ENCODE measurements around the gene ZNF532.
"Not testable (repeated sequence)": the region's sequence is repeated elsewhere in the genome, so short reads cannot be mapped to it uniquely, and the experiment has no call there.

Gene ZNF532

GRCh38 chr18:58853561-58853960, 11.1 kb upstream of the ZNF532 start:
- no peaks in the 10 kb centered on the region for H3K9me2 ChIP-seq (replicated peaks; ENCODE audit: low read depth, low read length)
- H3K9me3 ChIP-seq (ENCODE audit: insufficient read depth, low read depth, low read length) = no peaks in the 10 kb centered on the region
- H3K4me1 ChIP-seq (ENCODE audit: insufficient read depth, low read length, poor library complexity, severe bottlenecking) = no peaks in the 10 kb centered on the region
- TF ChIP-seq, protein P1, sequence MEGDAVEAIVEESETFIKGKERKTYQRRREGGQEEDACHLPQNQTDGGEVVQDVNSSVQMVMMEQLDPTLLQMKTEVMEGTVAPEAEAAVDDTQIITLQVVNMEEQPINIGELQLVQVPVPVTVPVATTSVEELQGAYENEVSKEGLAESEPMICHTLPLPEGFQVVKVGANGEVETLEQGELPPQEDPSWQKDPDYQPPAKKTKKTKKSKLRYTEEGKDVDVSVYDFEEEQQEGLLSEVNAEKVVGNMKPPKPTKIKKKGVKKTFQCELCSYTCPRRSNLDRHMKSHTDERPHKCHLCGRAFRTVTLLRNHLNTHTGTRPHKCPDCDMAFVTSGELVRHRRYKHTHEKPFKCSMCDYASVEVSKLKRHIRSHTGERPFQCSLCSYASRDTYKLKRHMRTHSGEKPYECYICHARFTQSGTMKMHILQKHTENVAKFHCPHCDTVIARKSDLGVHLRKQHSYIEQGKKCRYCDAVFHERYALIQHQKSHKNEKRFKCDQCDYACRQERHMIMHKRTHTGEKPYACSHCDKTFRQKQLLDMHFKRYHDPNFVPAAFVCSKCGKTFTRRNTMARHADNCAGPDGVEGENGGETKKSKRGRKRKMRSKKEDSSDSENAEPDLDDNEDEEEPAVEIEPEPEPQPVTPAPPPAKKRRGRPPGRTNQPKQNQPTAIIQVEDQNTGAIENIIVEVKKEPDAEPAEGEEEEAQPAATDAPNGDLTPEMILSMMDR (conservative IDR thresholded peaks at IDR 0.05; ENCODE audit: low read length) = no peak
- no peak for TF ChIP-seq EZH2phosphoT487 (IDR thresholded peaks at IDR 0.05; ENCODE audit: borderline replicate concordance)
- no peak overlapping the region for H3K9ac ChIP-seq (ENCODE audit: low read depth, low read length, poor library complexity, severe bottlenecking)
- H3K4me3 ChIP-seq (ENCODE audit: low read length, poor library complexity, severe bottlenecking) = no peak overlapping the region
- H2AFZ ChIP-seq (ENCODE audit: low read length) = no peak overlapping the region
- H3K36me3 ChIP-seq (ENCODE audit: insufficient read depth, low read length) = no peaks in the 10 kb centered on the region
- H3F3A ChIP-seq (ENCODE audit: low read depth) = no peaks in the 10 kb centered on the region
- no peaks in the 10 kb centered on the region for H4K20me1 ChIP-seq (ENCODE audit: insufficient read depth, low read length, poor library complexity, severe bottlenecking)
- no peaks in the 10 kb centered on the region for H3K79me2 ChIP-seq (ENCODE audit: insufficient read depth, low read length)
- no peaks in the 10 kb centered on the region for H3K27me3 ChIP-seq (ENCODE audit: insufficient read depth, low read length, poor library complexity, severe bottlenecking)
- no peak overlapping the region for H3K4me2 ChIP-seq (ENCODE audit: low read depth, low read length, poor library complexity, severe bottlenecking)

DNA sequence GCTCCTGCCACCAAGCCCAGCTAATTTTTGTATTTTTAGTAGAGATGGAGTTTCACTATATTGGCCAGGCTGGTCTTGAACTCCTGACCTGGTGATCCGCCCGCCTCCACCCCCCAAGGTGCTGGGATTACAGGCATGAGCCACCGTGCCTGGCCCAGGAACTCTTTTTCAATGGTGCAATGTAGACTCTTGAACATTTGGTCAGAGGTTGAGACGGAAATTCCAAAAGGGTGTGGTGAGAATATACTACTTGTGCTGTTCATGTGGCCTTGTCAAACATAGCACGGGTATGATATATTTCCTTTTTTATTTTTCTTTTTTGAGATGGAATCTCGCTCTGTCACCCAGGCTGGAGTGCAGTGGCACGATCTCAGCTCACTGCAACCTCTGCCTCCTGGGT, 9.2 kb upstream of the ZNF532 start:
- H3K4me1 ChIP-seq (ENCODE audit: insufficient read depth, low read length, poor library complexity, severe bottlenecking); H3K79me2 ChIP-seq (ENCODE audit: insufficient read depth, low read length); H2AFZ ChIP-seq (ENCODE audit: low read length); H3K9me2 ChIP-seq (replicated peaks; ENCODE audit: low read depth, low read length); H3K9me3 ChIP-seq (ENCODE audit: insufficient read depth, low read depth, low read length); H3K4me3 ChIP-seq (ENCODE audit: low read length, poor library complexity, severe bottlenecking); H3K36me3 ChIP-seq (ENCODE audit: insufficient read depth, low read length); H3F3A ChIP-seq (ENCODE audit: low read depth); H3K27me3 ChIP-seq (ENCODE audit: insufficient read depth, low read length, poor library complexity, severe bottlenecking); H3K4me2 ChIP-seq (ENCODE audit: low read depth, low read length, poor library complexity, severe bottlenecking); H3K9ac ChIP-seq (ENCODE audit: low read depth, low read length, poor library complexity, severe bottlenecking); H4K20me1 ChIP-seq (ENCODE audit: insufficient read depth, low read length, poor library complexity, severe bottlenecking): not testable (repeated sequence)

DNA sequence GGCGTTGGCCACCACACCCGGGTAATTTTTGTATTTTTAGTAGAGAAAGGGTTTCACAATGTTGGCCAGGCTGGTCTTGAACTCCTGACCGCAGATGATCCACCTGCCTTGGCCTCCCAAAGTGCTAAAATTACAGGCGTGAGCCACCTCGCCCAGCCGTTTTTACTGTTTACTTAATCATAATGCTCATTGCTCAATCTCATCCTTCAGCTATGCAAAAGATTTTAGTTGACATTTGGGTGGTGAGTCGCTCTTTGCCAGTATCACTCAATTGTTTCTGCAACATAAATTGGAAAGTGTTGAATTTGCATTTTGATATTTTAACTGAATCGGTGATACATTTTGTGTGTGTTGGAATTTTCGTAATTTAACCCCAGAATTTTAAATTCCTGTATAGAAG, 7.8 kb upstream of the ZNF532 start:
- Histone ChIP-seq H3K27me3 (ENCODE audit: insufficient read depth, low read length, poor library complexity, severe bottlenecking) (no peaks in the 10 kb centered on the region), H3K36me3 (ENCODE audit: insufficient read depth, low read length) (no peaks in the 10 kb centered on the region), H3K9ac (ENCODE audit: low read depth, low read length, poor library complexity, severe bottlenecking) (no peak overlapping the region), H3K4me2 (ENCODE audit: low read depth, low read length, poor library complexity, severe bottlenecking) (no peak overlapping the region), H4K20me1 (ENCODE audit: insufficient read depth, low read length, poor library complexity, severe bottlenecking) (no peaks in the 10 kb centered on the region), H3K79me2 (ENCODE audit: insufficient read depth, low read length) (no peaks in the 10 kb centered on the region), H2AFZ (ENCODE audit: low read length) (no peak overlapping the region), H3K4me3 (ENCODE audit: low read length, poor library complexity, severe bottlenecking) (no peak overlapping the region), H3K9me3 (ENCODE audit: insufficient read depth, low read depth, low read length) (no peaks in the 10 kb centered on the region), H3K4me1 (ENCODE audit: insufficient read depth, low read length, poor library complexity, severe bottlenecking) (no peaks in the 10 kb centered on the region), H3K9me2 (replicated peaks; ENCODE audit: low read depth, low read length) (no peaks in the 10 kb centered on the region), H3F3A (ENCODE audit: low read depth) (no peaks in the 10 kb centered on the region)
- TF ChIP-seq EZH2phosphoT487 (IDR thresholded peaks at IDR 0.05; ENCODE audit: borderline replicate concordance) = no peak
- TF ChIP-seq, protein P1 (conservative IDR thresholded peaks at IDR 0.05; ENCODE audit: low read length) = no peak

- no peaks in the 10 kb centered on the region for H3K36me3 ChIP-seq (ENCODE audit: insufficient read depth, low read length)
- no peaks in the 10 kb centered on the region for H3K4me1 ChIP-seq (ENCODE audit: insufficient read depth, low read length, poor library complexity, severe bottlenecking)
- H3K4me2 ChIP-seq (ENCODE audit: low read depth, low read length, poor library complexity, severe bottlenecking) = no peak overlapping the region
- no peak overlapping the region for H3K4me3 ChIP-seq (ENCODE audit: low read length, poor library complexity, severe bottlenecking)
- no peaks in the 10 kb centered on the region for H3K79me2 ChIP-seq (ENCODE audit: insufficient read depth, low read length)
- no peaks in the 10 kb centered on the region for H3K9me3 ChIP-seq (ENCODE audit: insufficient read depth, low read depth, low read length)
- no peaks in the 10 kb centered on the region for H3K27me3 ChIP-seq (ENCODE audit: insufficient read depth, low read length, poor library complexity, severe bottlenecking)
- no peak overlapping the region for H2AFZ ChIP-seq (ENCODE audit: low read length)
- no peaks in the 10 kb centered on the region for H4K20me1 ChIP-seq (ENCODE audit: insufficient read depth, low read length, poor library complexity, severe bottlenecking)
- H3K9me2 ChIP-seq (replicated peaks; ENCODE audit: low read depth, low read length) = no peaks in the 10 kb centered on the region
- TF ChIP-seq EZH2phosphoT487 (IDR thresholded peaks at IDR 0.05; ENCODE audit: borderline replicate concordance) = no peak
- TF ChIP-seq, protein P1 (conservative IDR thresholded peaks at IDR 0.05; ENCODE audit: low read length) = no peak
- H3F3A ChIP-seq (ENCODE audit: low read depth) = no peaks in the 10 kb centered on the region
- no peak overlapping the region for H3K9ac ChIP-seq (ENCODE audit: low read depth, low read length, poor library complexity, severe bottlenecking)
Measured at GRCh38 chr18:58858591-58859468, 5.8 kb upstream of the ZNF532 start.
